Head of caudate nucleus (tissue), 42 donors: ENCODE results near the gene ZSWIM1.
A peak's percentile ranks its signal among the peaks of the same experiment; 100 is the strongest.

Source experiments
- DNase-seq, 42 donors: peaks; one replicate each; pipeline versions ENCODE4 v3.0.0 to v3.0.0-alpha.2; 2020 to 2021; ENCODE audit warnings: mixed read lengths in 7 of 42
- intact Hi-C: fragments of 100-400 bp; cut with DNase I; formaldehyde crosslinking; loops from one replicate; pipeline ENCODE4 v1.15.0; 2022

ZSWIM1 gene

GRCh38 chr20:45880988-45881788 lies at the start of gene ZSWIM1:
Gene ZSWIM1 (plus strand): TSS chr20:45881227. CDS start chr20:45882593, 1,366 bp downstream.
- intact Hi-C loops = no loop called here
- peak; percentile 98 to 100 (median 100) for DNase-seq

GRCh38 chr20:45832619-45833018 lies 48.4 kb upstream of the ZSWIM1 start:
- intact Hi-C loops = no loop called here
- no peak for DNase-seq

GRCh38 chr20:45833030-45833882 lies 47.8 kb upstream of the ZSWIM1 start, which contains the start of gene SNX21:
Gene SNX21 (plus strand): TSS chr20:45833799. CDS start chr20:45833920, 121 bp downstream.
- DNase-seq = peak; percentile 23 to 87 (median 73)
- intact Hi-C loops = no loop called here

GRCh38 chr20:45833883-45834796 lies 46.9 kb upstream of the ZSWIM1 start:
- intact Hi-C loops = no loop called here
- DNase-seq = peak; percentile 57 to 92 (median 82)

GRCh38 chr20:45834797-45835161 lies 46.2 kb upstream of the ZSWIM1 start:
- no peak for DNase-seq

GRCh38 chr20:45835329-45835765 lies 45.7 kb upstream of the ZSWIM1 start:
- no peak for DNase-seq
- intact Hi-C loops = no loop called here

More at GRCh38 chr20:45834797-45835161, 46.2 kb upstream of the ZSWIM1 start:
- intact Hi-C loops = no loop called here

GRCh38 chr20:45835825-45836224 lies 45.2 kb upstream of the ZSWIM1 start:
- intact Hi-C loops = no loop called here
- peak in 3 of 42 donors; percentile 19 to 56 (median 33) for DNase-seq

- intact Hi-C loops = no loop called here
- no peak for DNase-seq
These were observed 44.2 kb upstream of the ZSWIM1 start for GRCh38 chr20:45836841-45837240.

GRCh38 chr20:45840700-45841198 lies 40.3 kb upstream of the ZSWIM1 start:
- no peak for DNase-seq

GRCh38 chr20:45841407-45842129 lies 39.5 kb upstream of the ZSWIM1 start:
- intact Hi-C loops = no loop called here

More at GRCh38 chr20:45840700-45841198, 40.3 kb upstream of the ZSWIM1 start:
- intact Hi-C loops = no loop called here

GRCh38 chr20:45842169-45842812 lies 38.7 kb upstream of the ZSWIM1 start:
- intact Hi-C loops = no loop called here

More at GRCh38 chr20:45841407-45842129, 39.5 kb upstream of the ZSWIM1 start:
- DNase-seq = no peak

GRCh38 chr20:45843506-45843905 lies 37.5 kb upstream of the ZSWIM1 start:
- intact Hi-C loops = no loop called here
- DNase-seq = no peak

More at GRCh38 chr20:45842169-45842812, 38.7 kb upstream of the ZSWIM1 start:
- no peak for DNase-seq

GRCh38 chr20:45845452-45845851 lies 35.6 kb upstream of the ZSWIM1 start:
- intact Hi-C loops = no loop called here
- DNase-seq = no peak

- DNase-seq = no peak
These were observed 32.6 kb upstream of the ZSWIM1 start for GRCh38 chr20:45848421-45848820.

GRCh38 chr20:45848969-45849582 lies 32.0 kb upstream of the ZSWIM1 start:
- no peak for DNase-seq
- intact Hi-C loops = no loop called here

More at GRCh38 chr20:45848421-45848820, 32.6 kb upstream of the ZSWIM1 start:
- intact Hi-C loops = no loop called here

- no peak for DNase-seq
- intact Hi-C loops = no loop called here
These were observed 30.8 kb upstream of the ZSWIM1 start for GRCh38 chr20:45850238-45850637.

- intact Hi-C loops = no loop called here
- DNase-seq = no peak
These were observed 30.1 kb upstream of the ZSWIM1 start for GRCh38 chr20:45850926-45851325.
